ENCODE measurements around the gene DGKI. TPM values are rescaled to one million over a fixed set of nuclear protein-coding genes. Genes with fewer than 3 reads are reported as not detected.

Gene DGKI
- total RNA-seq, 5 donors from 2014 or later (not counting 1 experiment from before 2014, with no cell fraction given) = not detected

DNA sequence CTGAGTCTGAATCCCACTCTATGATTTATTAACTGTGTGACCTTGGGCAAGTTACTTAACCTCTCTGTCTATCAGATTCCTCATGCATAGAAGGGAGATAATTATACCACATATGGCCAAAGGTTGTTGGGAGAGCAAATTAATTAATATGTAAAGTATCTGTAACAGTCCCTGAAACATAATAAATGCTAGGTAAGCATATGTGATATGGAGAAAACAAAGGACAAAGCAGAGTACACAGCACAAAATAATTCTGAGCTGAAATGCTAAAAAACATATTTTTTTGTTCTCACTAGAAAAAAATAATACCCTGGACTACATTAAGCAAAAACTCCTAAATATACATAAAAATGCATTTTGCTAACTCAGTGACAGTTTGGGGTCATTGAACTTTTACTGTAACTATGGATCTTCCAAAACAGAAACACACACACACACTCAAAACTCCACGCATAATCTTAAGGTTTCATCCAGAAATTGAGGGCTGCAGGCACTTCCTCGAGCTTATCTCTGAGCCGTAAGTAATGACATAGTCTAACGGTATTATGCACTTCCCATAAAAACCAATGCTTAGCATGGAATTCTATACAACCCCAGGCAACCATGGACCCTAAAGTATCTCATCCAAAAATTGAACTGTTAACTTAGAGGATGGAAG, 301.6 kb downstream of the DGKI start:
- no peak overlapping the region for H3K4me3 Mint-ChIP-seq
- no peaks in the 10 kb centered on the region for H3K9me3 ChIP-seq
- H3K27ac Mint-ChIP-seq = no peak overlapping the region
- H3K27me3 Mint-ChIP-seq = peaks cover 0 to 5% of the 10 kb centered on the region in 2 donors
- no peaks in the 10 kb centered on the region for H3K36me3 Mint-ChIP-seq
- no peak for ATAC-seq (replicated peaks in 1 of 4)
- H3K4me1 Mint-ChIP-seq = no peaks in the 10 kb centered on the region
- no peak overlapping the region for H3K27ac ChIP-seq (ENCODE audit: low read length)
- no peaks in the 10 kb centered on the region for H3K36me3 ChIP-seq (ENCODE audit: control insufficient read depth in 2 of 2, extremely low read depth in 1 of 2, insufficient read depth in 1 of 2, low read length in 1 of 2)
- ChIA-PET CTCF (no interaction called here), POLR2A (no interaction called here)
- no peaks in the 10 kb centered on the region for H3K27me3 ChIP-seq (replicated peaks in 1 of 2; ENCODE audit: control insufficient read depth in 2 of 2, extremely low read depth in 1 of 2, insufficient read depth in 2 of 2, low read length in 1 of 2)
- H3K4me1 ChIP-seq (ENCODE audit: control insufficient read depth in 1 of 2, extremely low read depth in 1 of 2, insufficient read depth in 2 of 2, low read length in 2 of 2) = no peaks in the 10 kb centered on the region
- H3K4me3 ChIP-seq (ENCODE audit: control insufficient read depth in 1 of 2, extremely low read depth in 1 of 2, low read length in 1 of 2) = no peak overlapping the region
- 63% methylated on average over 1 of the region's 4 CpGs for WGBS (ENCODE audit: insufficient coverage)
- DNase-seq = no peak
- peaks cover 0 to 6% (median 4%) of the 10 kb centered on the region in 3 donors for H3K9me3 Mint-ChIP-seq

DNA sequence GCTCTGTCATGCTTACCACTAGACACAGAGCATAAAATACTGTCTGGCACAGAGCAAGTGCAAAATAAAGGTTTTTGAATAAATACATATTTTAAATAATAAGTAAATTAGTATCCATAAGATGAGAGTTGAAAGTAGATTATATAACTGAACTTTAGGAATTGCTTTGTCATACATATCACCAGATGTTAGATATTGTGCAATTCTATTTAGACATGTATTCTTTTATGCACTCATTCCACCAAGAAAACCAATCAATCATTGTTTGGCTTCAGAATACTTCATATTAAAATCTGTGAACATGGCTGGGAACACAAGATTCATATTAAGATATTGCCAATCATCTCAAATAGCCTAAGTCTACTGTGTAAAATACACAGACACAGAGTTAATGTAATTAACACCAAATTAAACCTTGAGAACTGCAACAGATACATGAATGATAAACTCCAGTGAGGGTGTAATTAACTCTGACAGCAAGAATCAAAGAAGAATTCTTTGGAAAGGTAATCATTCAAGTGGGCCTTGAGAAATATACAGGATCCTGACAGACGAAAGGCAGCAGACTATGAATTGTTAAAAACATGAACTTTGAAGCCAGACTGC, 302.2 kb downstream of the DGKI start:
- no peak overlapping the region for H3K27ac ChIP-seq (ENCODE audit: low read length)
- WGBS (ENCODE audit: insufficient coverage) = no CpG with 5 or more reads among the region's 1 CpG

DNA sequence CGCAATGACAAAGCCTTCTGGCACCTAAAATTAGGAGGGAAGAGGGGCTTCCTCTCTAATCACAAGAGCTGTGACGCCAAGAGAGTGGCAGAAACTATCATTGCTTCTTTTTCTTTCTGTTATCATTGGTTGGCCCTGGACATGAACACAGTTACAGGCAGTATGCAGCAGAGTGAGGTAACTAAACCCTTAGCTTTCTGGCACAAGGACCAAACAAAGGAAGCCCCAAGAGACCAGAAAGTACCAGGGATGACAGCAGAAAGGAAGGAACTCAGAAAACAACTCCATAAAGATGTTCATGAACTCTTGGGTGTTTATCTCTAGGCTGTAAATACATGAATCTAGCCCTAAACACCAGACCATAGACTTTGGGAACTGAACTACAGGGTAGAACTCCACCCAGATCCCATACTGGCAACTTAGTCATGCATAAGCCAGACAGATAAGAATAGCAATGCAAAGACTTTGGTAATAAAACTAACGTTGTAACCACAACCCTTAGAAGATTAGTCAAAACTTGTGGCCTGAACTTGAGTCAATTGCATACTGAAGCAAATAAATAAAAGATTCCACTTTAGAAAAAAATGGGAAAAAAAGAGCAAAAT, 307.6 kb downstream of the DGKI start:
- Mint-ChIP-seq H3K36me3 (no peaks in the 10 kb centered on the region), H3K9me3 (peaks cover 0 to 4% (median 0%) of the 10 kb centered on the region in 3 donors), H3K27me3 (peaks cover 0 to 11% of the 10 kb centered on the region in 2 donors), H3K4me3 (no peak overlapping the region), H3K27ac (no peak overlapping the region), H3K4me1 (no peaks in the 10 kb centered on the region)
- no peaks in the 10 kb centered on the region for H3K4me1 ChIP-seq (ENCODE audit: control insufficient read depth in 1 of 2, extremely low read depth in 1 of 2, insufficient read depth in 2 of 2, low read length in 2 of 2)
- no peaks in the 10 kb centered on the region for H3K27me3 ChIP-seq (replicated peaks in 1 of 2; ENCODE audit: control insufficient read depth in 2 of 2, extremely low read depth in 1 of 2, insufficient read depth in 2 of 2, low read length in 1 of 2)
- no peak for DNase-seq
- no peaks in the 10 kb centered on the region for H3K9me3 ChIP-seq
- no CpG with 5 or more reads among the region's 3 CpGs for WGBS (ENCODE audit: insufficient coverage)
- no peak overlapping the region for H3K4me3 ChIP-seq (ENCODE audit: control insufficient read depth in 1 of 2, extremely low read depth in 1 of 2, low read length in 1 of 2)
- POLR2A ChIA-PET = no interaction called here
- no peak for ATAC-seq (replicated peaks in 1 of 4)
- no peak overlapping the region for H3K27ac ChIP-seq (ENCODE audit: low read length)
- CTCF ChIA-PET = no interaction called here
- no peaks in the 10 kb centered on the region for H3K36me3 ChIP-seq (ENCODE audit: control insufficient read depth in 2 of 2, extremely low read depth in 1 of 2, insufficient read depth in 1 of 2, low read length in 1 of 2)

More for the DNA sequence above, 302.2 kb downstream of the DGKI start:
- POLR2A ChIA-PET = no interaction called here
- Histone ChIP-seq H3K36me3 (ENCODE audit: control insufficient read depth in 2 of 2, extremely low read depth in 1 of 2, insufficient read depth in 1 of 2, low read length in 1 of 2) (no peaks in the 10 kb centered on the region), H3K4me1 (ENCODE audit: control insufficient read depth in 1 of 2, extremely low read depth in 1 of 2, insufficient read depth in 2 of 2, low read length in 2 of 2) (no peaks in the 10 kb centered on the region), H3K9me3 (no peaks in the 10 kb centered on the region), H3K27me3 (replicated peaks in 1 of 2; ENCODE audit: control insufficient read depth in 2 of 2, extremely low read depth in 1 of 2, insufficient read depth in 2 of 2, low read length in 1 of 2) (no peaks in the 10 kb centered on the region), H3K4me3 (ENCODE audit: control insufficient read depth in 1 of 2, extremely low read depth in 1 of 2, low read length in 1 of 2) (no peak overlapping the region)
- Mint-ChIP-seq H3K4me3 (no peak overlapping the region), H3K9me3 (peaks cover 0 to 6% (median 4%) of the 10 kb centered on the region in 3 donors), H3K36me3 (no peaks in the 10 kb centered on the region), H3K27me3 (peaks cover 0 to 5% of the 10 kb centered on the region in 2 donors), H3K4me1 (no peaks in the 10 kb centered on the region), H3K27ac (no peak overlapping the region)
- CTCF ChIA-PET = no interaction called here
- ATAC-seq (replicated peaks in 1 of 4) = no peak
- no peak for DNase-seq

DNA sequence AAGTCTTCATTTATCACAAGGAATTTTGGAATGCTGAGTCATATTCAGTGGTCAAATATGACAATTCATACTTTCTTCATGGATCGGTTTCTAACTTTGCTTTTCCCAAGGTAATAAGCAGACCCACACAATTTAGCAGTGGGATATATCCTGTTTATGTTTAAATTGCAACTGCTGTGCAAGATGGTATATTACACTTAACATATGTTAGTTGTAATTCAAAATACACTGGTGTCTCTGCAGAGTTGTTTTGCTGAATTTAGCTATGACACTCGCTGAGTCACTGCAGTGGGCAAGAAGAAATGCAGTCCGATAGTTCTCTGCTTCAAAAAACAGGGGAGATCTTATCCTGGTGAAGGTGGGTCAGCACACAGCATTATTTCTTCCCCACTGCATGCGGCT, 308.4 kb downstream of the DGKI start:
- ChIA-PET POLR2A (interaction anchor here in 1 of 2 donors (0.6 kb wide), 1 partner anchor 9 kb away, joined by 5 read pairs; no protein-coding TSS in a partner anchor), CTCF (no interaction called here)
- peaks cover 0 to 4% (median 0%) of the 10 kb centered on the region in 3 donors for H3K9me3 Mint-ChIP-seq
- no peak for ATAC-seq (replicated peaks in 1 of 4)
- Histone ChIP-seq H3K27me3 (replicated peaks in 1 of 2; ENCODE audit: control insufficient read depth in 2 of 2, extremely low read depth in 1 of 2, insufficient read depth in 2 of 2, low read length in 1 of 2) (no peaks in the 10 kb centered on the region), H3K9me3 (no peaks in the 10 kb centered on the region), H3K4me3 (ENCODE audit: control insufficient read depth in 1 of 2, extremely low read depth in 1 of 2, low read length in 1 of 2) (no peak overlapping the region), H3K36me3 (ENCODE audit: control insufficient read depth in 2 of 2, extremely low read depth in 1 of 2, insufficient read depth in 1 of 2, low read length in 1 of 2) (no peaks in the 10 kb centered on the region), H3K4me1 (ENCODE audit: control insufficient read depth in 1 of 2, extremely low read depth in 1 of 2, insufficient read depth in 2 of 2, low read length in 2 of 2) (no peaks in the 10 kb centered on the region), H3K27ac (ENCODE audit: low read length) (no peak overlapping the region)
- DNase-seq = no peak
- no peak overlapping the region for H3K4me3 Mint-ChIP-seq
- H3K36me3 Mint-ChIP-seq = no peaks in the 10 kb centered on the region
- H3K4me1 Mint-ChIP-seq = no peaks in the 10 kb centered on the region
- no CpG with 5 or more reads among the region's 4 CpGs for WGBS (ENCODE audit: insufficient coverage)
- H3K27me3 Mint-ChIP-seq = peaks cover 0 to 11% of the 10 kb centered on the region in 2 donors
- H3K27ac Mint-ChIP-seq = no peak overlapping the region

GRCh38 chr7:137535579-137535978, 311.2 kb downstream of the DGKI start:
- ChIA-PET CTCF (no interaction called here), POLR2A (no interaction called here)
- Histone ChIP-seq H3K27ac (ENCODE audit: low read length) (no peak overlapping the region), H3K9me3 (no peaks in the 10 kb centered on the region), H3K4me3 (ENCODE audit: control insufficient read depth in 1 of 2, extremely low read depth in 1 of 2, low read length in 1 of 2) (no peak overlapping the region), H3K4me1 (ENCODE audit: control insufficient read depth in 1 of 2, extremely low read depth in 1 of 2, insufficient read depth in 2 of 2, low read length in 2 of 2) (no peaks in the 10 kb centered on the region), H3K27me3 (replicated peaks in 1 of 2; ENCODE audit: control insufficient read depth in 2 of 2, extremely low read depth in 1 of 2, insufficient read depth in 2 of 2, low read length in 1 of 2) (no peaks in the 10 kb centered on the region), H3K36me3 (ENCODE audit: control insufficient read depth in 2 of 2, extremely low read depth in 1 of 2, insufficient read depth in 1 of 2, low read length in 1 of 2) (no peaks in the 10 kb centered on the region)
- DNase-seq (no peak), ATAC-seq (replicated peaks in 1 of 4) (no peak)
- Mint-ChIP-seq H3K4me1 (no peaks in the 10 kb centered on the region), H3K27ac (no peak overlapping the region), H3K9me3 (peaks cover 0 to 5% (median 0%) of the 10 kb centered on the region in 3 donors), H3K36me3 (no peaks in the 10 kb centered on the region), H3K27me3 (peaks cover 0 to 11% of the 10 kb centered on the region in 2 donors), H3K4me3 (no peak overlapping the region)
- WGBS (ENCODE audit: insufficient coverage) = 45% methylated on average over 2 of the region's 6 CpGs

DNA sequence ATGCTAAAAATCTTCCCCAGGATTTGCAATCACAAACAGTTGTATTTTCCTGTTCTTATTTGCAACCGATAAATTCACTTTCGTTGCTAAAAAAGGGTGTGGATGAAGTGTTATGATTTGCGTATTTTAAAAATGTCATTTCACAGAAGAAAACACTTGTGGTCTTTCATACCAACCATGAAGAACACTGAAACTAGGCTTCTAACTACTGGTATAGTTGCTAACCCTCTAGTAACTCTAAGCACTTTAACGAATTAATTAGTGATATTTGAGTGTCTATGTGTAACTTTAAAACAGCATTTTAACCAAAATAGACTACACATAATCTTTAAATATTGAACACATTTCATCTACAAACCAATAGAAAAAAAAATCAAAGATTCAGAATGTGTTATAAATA, 315.1 kb downstream of the DGKI start:
- ATAC-seq (replicated peaks in 1 of 4) (no peak), DNase-seq (no peak)
- Mint-ChIP-seq H3K9me3 (peaks cover 0 to 5% (median 2%) of the 10 kb centered on the region in 3 donors), H3K36me3 (no peaks in the 10 kb centered on the region), H3K4me1 (no peaks in the 10 kb centered on the region), H3K27ac (no peak overlapping the region), H3K27me3 (peaks cover 0 to 6% of the 10 kb centered on the region in 2 donors), H3K4me3 (no peak overlapping the region)
- no peak overlapping the region for H3K27ac ChIP-seq (ENCODE audit: low read length)
- no peak overlapping the region for H3K4me3 ChIP-seq (ENCODE audit: control insufficient read depth in 1 of 2, extremely low read depth in 1 of 2, low read length in 1 of 2)
- H3K36me3 ChIP-seq (ENCODE audit: control insufficient read depth in 2 of 2, extremely low read depth in 1 of 2, insufficient read depth in 1 of 2, low read length in 1 of 2) = no peaks in the 10 kb centered on the region
- WGBS (ENCODE audit: insufficient coverage) = no CpG with 5 or more reads among the region's 4 CpGs
- no peaks in the 10 kb centered on the region for H3K9me3 ChIP-seq
- POLR2A ChIA-PET = no interaction called here
- CTCF ChIA-PET = no interaction called here
- H3K27me3 ChIP-seq (replicated peaks in 1 of 2; ENCODE audit: control insufficient read depth in 2 of 2, extremely low read depth in 1 of 2, insufficient read depth in 2 of 2, low read length in 1 of 2) = no peaks in the 10 kb centered on the region
- H3K4me1 ChIP-seq (ENCODE audit: control insufficient read depth in 1 of 2, extremely low read depth in 1 of 2, insufficient read depth in 2 of 2, low read length in 2 of 2) = no peaks in the 10 kb centered on the region

Measured in T-cell (primary cell).